Cardiac fibroblast (primary cell): ENCODE results near the gene MYO1E.
A peak's percentile ranks its signal among the peaks of the same experiment; 100 is the strongest.

Experiments used
- DNase-seq, 2 donors: peaks; one replicate each; pipeline versions ENCODE4 v3.0.0 to v3.0.0-alpha.2; 2010; ENCODE audit warnings: low read depth in 2 of 2
- H3K4me3 ChIP-seq, 2 donors: replicated peaks in 1 of 2; 1 replicate in 1 of 2; 2 replicates in 1 of 2; pipeline ENCODE4 v1.5.1; 2011; ENCODE audit warnings: low read depth in 2 of 2, low read length in 2 of 2, mild to moderate bottlenecking in 2 of 2, moderate library complexity in 1 of 2
- CTCF ChIP-seq: IDR thresholded peaks from one replicate; pipeline ENCODE4 v1.5.1; 2011; ENCODE audit warnings: low read depth, mild to moderate bottlenecking, low read length, inconsistent platforms

The MYO1E gene

DNA sequence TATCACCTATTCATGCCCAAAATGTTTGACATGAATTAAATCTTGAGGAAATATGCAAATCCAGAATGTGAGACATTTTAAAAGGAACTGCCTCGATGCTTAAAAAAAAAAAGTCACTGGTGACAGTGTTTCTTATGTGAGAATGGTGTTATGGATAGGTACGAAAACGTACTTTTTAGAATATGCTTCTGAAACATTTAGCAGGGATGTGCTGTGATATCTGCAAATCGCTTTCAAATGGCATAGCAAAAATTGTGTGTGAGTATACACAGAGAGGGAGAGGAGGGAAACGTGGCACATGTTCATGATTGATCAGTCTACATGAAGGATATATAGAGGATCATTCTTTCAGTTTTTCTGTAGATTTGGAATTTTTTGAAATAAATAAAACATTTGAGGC, 251.7 kb downstream of the MYO1E start:
- H3K4me3 ChIP-seq: no peak overlapping the region
- DNase-seq: no peak
- no peak for TF ChIP-seq CTCF

- DNase-seq: no peak
- no peak for TF ChIP-seq CTCF
- H3K4me3 ChIP-seq: no peak overlapping the region
Measured at GRCh38 chr15:59119625-59120024, 253.0 kb downstream of the MYO1E start.

DNA sequence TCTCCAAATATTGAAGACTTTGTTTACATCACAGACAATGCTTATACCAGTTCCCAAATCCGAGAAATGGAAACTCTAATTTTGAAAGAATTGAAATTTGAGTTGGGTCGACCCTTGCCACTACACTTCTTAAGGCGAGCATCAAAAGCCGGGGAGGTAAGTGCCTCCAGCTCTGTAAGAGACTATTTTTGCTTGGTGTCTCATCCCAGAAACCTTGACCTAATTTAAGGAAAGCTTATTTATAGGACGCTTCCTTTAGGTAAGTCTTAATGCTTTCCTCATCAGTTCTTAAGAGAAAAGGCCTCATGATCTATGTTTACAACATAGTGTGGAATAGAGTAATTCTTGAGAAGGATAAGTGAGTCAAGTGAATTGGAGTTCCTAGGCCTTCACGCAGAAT, 255.9 kb downstream of the MYO1E start:
- H3K4me3 ChIP-seq: no peak overlapping the region
- TF ChIP-seq CTCF: no peak
- DNase-seq: no peak

- no peak for TF ChIP-seq CTCF
- peak in 1 of 2 donors; percentile 14 for DNase-seq
- H3K4me3 ChIP-seq: no peak overlapping the region
Measured at GRCh38 chr15:59116141-59116540, 256.5 kb downstream of the MYO1E start.

DNA sequence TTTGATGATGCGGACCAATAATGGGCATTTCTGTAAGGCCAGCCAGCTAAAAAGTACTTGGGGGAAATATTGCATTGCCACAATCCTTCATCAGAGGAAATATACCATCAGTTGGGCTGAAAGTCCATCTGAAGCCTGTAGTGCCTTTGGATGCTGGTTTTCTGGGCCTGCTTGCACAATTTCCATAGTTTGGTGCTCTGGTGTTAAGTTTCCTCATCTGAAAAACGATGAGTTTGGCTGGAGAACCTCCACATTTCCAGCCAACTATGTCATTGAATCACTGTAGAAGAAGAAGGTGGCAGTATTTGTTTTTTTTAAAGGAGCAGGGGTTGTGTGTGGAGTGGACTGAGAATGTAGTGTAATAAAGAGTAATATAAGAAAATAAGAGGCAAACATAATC, 257.6 kb downstream of the MYO1E start:
- no peak overlapping the region for H3K4me3 ChIP-seq
- peak in 1 of 2 donors; percentile 6 for DNase-seq
- no peak for TF ChIP-seq CTCF

- no peak for DNase-seq
- TF ChIP-seq CTCF: no peak
- no peak overlapping the region for H3K4me3 ChIP-seq
Measured at GRCh38 chr15:59111251-59111650, 261.4 kb downstream of the MYO1E start.

DNA sequence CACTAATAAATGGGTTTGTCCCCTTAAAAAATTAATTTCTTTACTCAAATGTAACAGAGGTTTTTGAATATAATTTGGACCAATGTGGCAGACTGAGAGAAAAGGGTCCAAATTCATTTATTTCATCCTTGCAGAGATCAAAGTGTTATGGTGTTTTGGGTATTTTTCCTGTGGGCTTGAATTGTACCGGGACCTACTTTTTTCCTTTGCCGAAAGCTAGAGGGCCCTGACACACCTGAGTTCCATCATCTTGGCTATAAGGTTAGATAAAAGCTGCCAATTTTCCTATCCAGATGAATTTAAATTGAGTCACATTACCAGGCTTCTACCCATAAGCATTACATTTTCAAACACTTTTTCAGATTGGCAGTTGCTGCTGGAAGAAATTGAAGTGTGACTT, 266.8 kb downstream of the MYO1E start:
- no peak for TF ChIP-seq CTCF
- no peak for DNase-seq
- peak overlapping the region; percentile 77 to 99 for H3K4me3 ChIP-seq
